Astrocyte (in vitro differentiated cells and primary cell): ENCODE results near the gene LRP1B. TPM values are rescaled to one million over a fixed set of nuclear protein-coding genes. Genes with fewer than 3 reads are reported as not detected.

ENCODE experiments used
- DNase-seq: peaks from one replicate; pipeline ENCODE4 v3.0.0-alpha.2; 2010; ENCODE audit warnings: low read depth
- FAIRE-seq: peaks from 2 replicates; lab custom pipeline; 2011; peaks lifted over from hg19 to GRCh38; lab: Jason Lieb, UNC
- H2AFZ ChIP-seq: 2 replicates; pipeline ENCODE4 v1.6.0; 2012; ENCODE audit warnings: low read depth, low read length, inconsistent platforms
- H3K27ac ChIP-seq: 2 replicates; pipeline ENCODE4 v1.5.1; 2011; ENCODE audit warnings: low read depth, low read length, inconsistent platforms
- H3K27me3 ChIP-seq: 2 replicates; pipeline ENCODE4 v1.6.0; 2011; ENCODE audit warnings: low read length, inconsistent platforms; ENCODE audit not compliant: insufficient read depth
- H3K36me3 ChIP-seq: 2 replicates; pipeline ENCODE4 v1.5.1; 2011; ENCODE audit warnings: low read length, inconsistent platforms; ENCODE audit not compliant: insufficient read depth
- H3K4me1 ChIP-seq: 2 replicates; pipeline ENCODE4 v1.5.1; 2011; ENCODE audit warnings: low read length, inconsistent platforms; ENCODE audit not compliant: insufficient read depth
- H3K4me2 ChIP-seq: 2 replicates; pipeline ENCODE4 v1.6.0; 2012; ENCODE audit warnings: low read length, inconsistent platforms
- H3K4me3 ChIP-seq: 2 replicates; pipeline ENCODE4 v1.5.1; 2011; ENCODE audit warnings: low read depth, mild to moderate bottlenecking, low read length, inconsistent platforms; ENCODE audit not compliant: insufficient read depth
- H3K79me2 ChIP-seq: 2 replicates; pipeline ENCODE4 v1.6.0; 2012; ENCODE audit warnings: mild to moderate bottlenecking, low read length, inconsistent platforms; ENCODE audit not compliant: insufficient read depth
- H3K9ac ChIP-seq: 2 replicates; pipeline ENCODE4 v1.6.0; 2012; ENCODE audit warnings: mild to moderate bottlenecking, low read length, inconsistent platforms
- H3K9me3 ChIP-seq: 2 replicates; pipeline ENCODE4 v1.5.1; 2012; ENCODE audit warnings: low read depth, mild to moderate bottlenecking, low read length, inconsistent platforms; ENCODE audit not compliant: insufficient read depth
- H4K20me1 ChIP-seq: 2 replicates; pipeline ENCODE4 v1.6.0; 2012; ENCODE audit warnings: low read length, inconsistent platforms; ENCODE audit not compliant: insufficient read depth
- H3K27ac Mint-ChIP-seq: one replicate; pipeline ENCODE4 v1.8.0; 2021; ENCODE audit warnings: mild to moderate bottlenecking, mixed read lengths; ENCODE audit not compliant: unreplicated experiment
- H3K27me3 Mint-ChIP-seq: one replicate; pipeline ENCODE4 v1.8.0; 2021; ENCODE audit warnings: low read depth, mixed read lengths; ENCODE audit not compliant: unreplicated experiment
- H3K36me3 Mint-ChIP-seq: one replicate; pipeline ENCODE4 v1.8.0; 2021; ENCODE audit warnings: low read depth, mixed read lengths; ENCODE audit not compliant: unreplicated experiment
- H3K4me1 Mint-ChIP-seq: one replicate; pipeline ENCODE4 v1.8.0; 2021; ENCODE audit warnings: low read depth, mixed read lengths; ENCODE audit not compliant: unreplicated experiment
- H3K4me3 Mint-ChIP-seq: one replicate; pipeline ENCODE4 v1.8.0; 2021; ENCODE audit warnings: mild to moderate bottlenecking, moderate library complexity, mixed read lengths; ENCODE audit not compliant: unreplicated experiment
- H3K9me3 Mint-ChIP-seq: one replicate; pipeline ENCODE4 v1.8.0; 2021; ENCODE audit warnings: mild to moderate bottlenecking, mixed read lengths; ENCODE audit not compliant: unreplicated experiment
- CTCF ChIP-seq: IDR thresholded peaks from 2 replicates; pipeline ENCODE4 v1.5.1; 2011; ENCODE audit warnings: low read depth, mild to moderate bottlenecking, inconsistent platforms, low read length, moderate library complexity; ENCODE audit not compliant: insufficient read depth
- EZH2 ChIP-seq: IDR thresholded peaks from 2 replicates; pipeline ENCODE4 v1.6.1; 2012; ENCODE audit warnings: mild to moderate bottlenecking, low read length, inconsistent platforms; ENCODE audit not compliant: insufficient read depth
- total RNA-seq: library from RNA; stranded (reverse); gene quantifications from 2 replicates; pipeline ENCODE4 v1.2.1, GENCODE V29; 2021

LRP1B gene
- total RNA-seq, 1 donor from 2014 or later: 1.5 TPM

- Histone ChIP-seq H3K9ac (no peak overlapping the region), H3K9me3 (no peaks in the 10 kb centered on the region), H3K27me3 (no peaks in the 10 kb centered on the region), H3K79me2 (no peaks in the 10 kb centered on the region), H3K4me3 (no peak overlapping the region), H3K36me3 (no peaks in the 10 kb centered on the region), H2AFZ (no peak overlapping the region), H3K4me2 (no peak overlapping the region), H4K20me1 (no peaks in the 10 kb centered on the region), H3K4me1 (no peaks in the 10 kb centered on the region), H3K27ac (no peak overlapping the region)
- Mint-ChIP-seq H3K9me3 (no peaks in the 10 kb centered on the region), H3K27ac (no peak overlapping the region), H3K4me3 (no peak overlapping the region), H3K27me3 (no peaks in the 10 kb centered on the region), H3K4me1 (peaks cover 4% of the 10 kb centered on the region), H3K36me3 (no peaks in the 10 kb centered on the region)
- DNase-seq: no peak
- TF ChIP-seq CTCF (peak; percentile 38), EZH2 (no peak)
- FAIRE-seq: no peak
Observed at GRCh38 chr2:142140434-142140845, 9.6 kb upstream of the LRP1B start.

GRCh38 chr2:142139384-142139783 lies 8.6 kb upstream of the LRP1B start:
- no peaks in the 10 kb centered on the region for H3K36me3 Mint-ChIP-seq
- DNase-seq (no peak), FAIRE-seq (no peak)
- TF ChIP-seq CTCF: no peak
- no peak for TF ChIP-seq EZH2
- Histone ChIP-seq H3K4me1 (no peaks in the 10 kb centered on the region), H3K4me2 (no peak overlapping the region), H3K4me3 (no peak overlapping the region), H3K9ac (no peak overlapping the region), H3K27ac (no peak overlapping the region), H3K79me2 (no peaks in the 10 kb centered on the region), H3K36me3 (no peaks in the 10 kb centered on the region), H2AFZ (peak overlapping the region; percentile 22), H3K9me3 (no peaks in the 10 kb centered on the region), H3K27me3 (no peaks in the 10 kb centered on the region), H4K20me1 (no peaks in the 10 kb centered on the region)
- no peaks in the 10 kb centered on the region for H3K27me3 Mint-ChIP-seq
- no peaks in the 10 kb centered on the region for H3K9me3 Mint-ChIP-seq
- peaks cover 5% of the 10 kb centered on the region for H3K4me1 Mint-ChIP-seq
- H3K4me3 Mint-ChIP-seq: no peak overlapping the region
- no peak overlapping the region for H3K27ac Mint-ChIP-seq

- no peaks in the 10 kb centered on the region for H3K9me3 ChIP-seq
- no peak for FAIRE-seq
- peaks cover 6% of the 10 kb centered on the region for H3K4me1 Mint-ChIP-seq
- H3K27me3 Mint-ChIP-seq: no peaks in the 10 kb centered on the region
- no peak overlapping the region for H3K4me2 ChIP-seq
- H3K27ac Mint-ChIP-seq: no peak overlapping the region
- no peak overlapping the region for H2AFZ ChIP-seq
- H3K36me3 Mint-ChIP-seq: no peaks in the 10 kb centered on the region
- no peak overlapping the region for H3K27ac ChIP-seq
- TF ChIP-seq CTCF: no peak
- TF ChIP-seq EZH2: no peak
- H3K4me1 ChIP-seq: no peaks in the 10 kb centered on the region
- no peaks in the 10 kb centered on the region for H3K27me3 ChIP-seq
- no peaks in the 10 kb centered on the region for H3K36me3 ChIP-seq
- no peak for DNase-seq
- no peaks in the 10 kb centered on the region for H4K20me1 ChIP-seq
- no peak overlapping the region for H3K4me3 ChIP-seq
- no peak overlapping the region for H3K9ac ChIP-seq
- H3K79me2 ChIP-seq: no peaks in the 10 kb centered on the region
- H3K4me3 Mint-ChIP-seq: no peak overlapping the region
- no peaks in the 10 kb centered on the region for H3K9me3 Mint-ChIP-seq
Observed at GRCh38 chr2:142136571-142136970, 5.8 kb upstream of the LRP1B start.
